ENCODE data around the gene CEP72. TPM values are rescaled to one million over a fixed set of nuclear protein-coding genes. Genes with fewer than 3 reads are reported as not detected.

Gene CEP72
- total RNA-seq, 1 donor: 3.3 TPM

- Histone ChIP-seq H3K4me2 (ENCODE audit: insufficient read depth, low read length) (no peak overlapping the region), H3K4me1 (ENCODE audit: insufficient read depth, low read length) (peaks cover 3% of the 10 kb centered on the region), H4K20me1 (ENCODE audit: insufficient read depth, low read length) (no peaks in the 10 kb centered on the region), H3K27me3 (ENCODE audit: insufficient read depth, low read length) (peaks cover 3% of the 10 kb centered on the region), H3K36me3 (ENCODE audit: insufficient read depth, low read length) (no peaks in the 10 kb centered on the region), H3K27ac (ENCODE audit: low read depth, low read length) (no peak overlapping the region), H3K79me2 (ENCODE audit: insufficient read depth, low read length) (no peaks in the 10 kb centered on the region), H3K9me3 (ENCODE audit: low read depth, low read length) (no peaks in the 10 kb centered on the region), H3K4me3 (ENCODE audit: insufficient read depth, low read length) (no peak overlapping the region), H2AFZ (ENCODE audit: low read length) (no peak overlapping the region)
- no peak for TF ChIP-seq CTCF (IDR thresholded peaks at IDR 0.05; ENCODE audit: extremely low read depth, low read depth, low read length)
- no peak for DNase-seq (ENCODE audit: insufficient read length, low spot score, missing footprints)
Observed at GRCh38 chr5:666816-667498, 54.8 kb downstream of the CEP72 start.

GRCh38 chr5:668283-668995, 56.3 kb downstream of the CEP72 start:
- peak; percentile 75 for DNase-seq (ENCODE audit: insufficient read length, low spot score, missing footprints)
- no peaks in the 10 kb centered on the region for H3K79me2 ChIP-seq (ENCODE audit: insufficient read depth, low read length)
- peaks cover 11% of the 10 kb centered on the region for H3K4me1 ChIP-seq (ENCODE audit: insufficient read depth, low read length)
- no peaks in the 10 kb centered on the region for H3K36me3 ChIP-seq (ENCODE audit: insufficient read depth, low read length)
- TF ChIP-seq CTCF (IDR thresholded peaks at IDR 0.05; ENCODE audit: extremely low read depth, low read depth, low read length): no peak
- no peak overlapping the region for H2AFZ ChIP-seq (ENCODE audit: low read length)
- H3K27me3 ChIP-seq (ENCODE audit: insufficient read depth, low read length): peaks cover 18% of the 10 kb centered on the region
- no peak overlapping the region for H3K4me3 ChIP-seq (ENCODE audit: insufficient read depth, low read length)
- H4K20me1 ChIP-seq (ENCODE audit: insufficient read depth, low read length): no peaks in the 10 kb centered on the region
- H3K4me2 ChIP-seq (ENCODE audit: insufficient read depth, low read length): no peak overlapping the region
- H3K9me3 ChIP-seq (ENCODE audit: low read depth, low read length): no peaks in the 10 kb centered on the region
- no peak overlapping the region for H3K27ac ChIP-seq (ENCODE audit: low read depth, low read length)

- peak; percentile 53 for TF ChIP-seq CTCF (IDR thresholded peaks at IDR 0.05; ENCODE audit: extremely low read depth, low read depth, low read length)
- no peak overlapping the region for H3K4me3 ChIP-seq (ENCODE audit: insufficient read depth, low read length)
- no peaks in the 10 kb centered on the region for H3K36me3 ChIP-seq (ENCODE audit: insufficient read depth, low read length)
- H2AFZ ChIP-seq (ENCODE audit: low read length): no peak overlapping the region
- H3K9me3 ChIP-seq (ENCODE audit: low read depth, low read length): no peaks in the 10 kb centered on the region
- H3K27me3 ChIP-seq (ENCODE audit: insufficient read depth, low read length): peaks cover 26% of the 10 kb centered on the region
- no peak overlapping the region for H3K27ac ChIP-seq (ENCODE audit: low read depth, low read length)
- peak; percentile 94 for DNase-seq (ENCODE audit: insufficient read length, low spot score, missing footprints)
- H3K4me1 ChIP-seq (ENCODE audit: insufficient read depth, low read length): peaks cover 11% of the 10 kb centered on the region
- H4K20me1 ChIP-seq (ENCODE audit: insufficient read depth, low read length): no peaks in the 10 kb centered on the region
- no peaks in the 10 kb centered on the region for H3K79me2 ChIP-seq (ENCODE audit: insufficient read depth, low read length)
- no peak overlapping the region for H3K4me2 ChIP-seq (ENCODE audit: insufficient read depth, low read length)
Observed at GRCh38 chr5:669111-669841, 57.1 kb downstream of the CEP72 start.

Measured in osteoblast (primary cell).